ENCODE measurements around the gene ERBB4.

GRCh38 chr2:212535996-212536816 is 2.4 kb downstream of the ERBB4 start:
- TF ChIP-seq CTCF (IDR thresholded peaks at IDR 0.05): no peak
- TF ChIP-seq ZFX (IDR thresholded peaks at IDR 0.05; ENCODE audit: borderline replicate concordance): no peak

All from 22Rv1 (cell line).